ENCODE measurements around the gene C12orf57.
A peak's percentile ranks its signal among the peaks of the same experiment; 100 is the strongest.

Gene C12orf57

GRCh38 chr12:6953442-6954315, 9.9 kb downstream of the C12orf57 start:
- DNase-seq (ENCODE audit: low read depth) = peak; percentile 71

DNA sequence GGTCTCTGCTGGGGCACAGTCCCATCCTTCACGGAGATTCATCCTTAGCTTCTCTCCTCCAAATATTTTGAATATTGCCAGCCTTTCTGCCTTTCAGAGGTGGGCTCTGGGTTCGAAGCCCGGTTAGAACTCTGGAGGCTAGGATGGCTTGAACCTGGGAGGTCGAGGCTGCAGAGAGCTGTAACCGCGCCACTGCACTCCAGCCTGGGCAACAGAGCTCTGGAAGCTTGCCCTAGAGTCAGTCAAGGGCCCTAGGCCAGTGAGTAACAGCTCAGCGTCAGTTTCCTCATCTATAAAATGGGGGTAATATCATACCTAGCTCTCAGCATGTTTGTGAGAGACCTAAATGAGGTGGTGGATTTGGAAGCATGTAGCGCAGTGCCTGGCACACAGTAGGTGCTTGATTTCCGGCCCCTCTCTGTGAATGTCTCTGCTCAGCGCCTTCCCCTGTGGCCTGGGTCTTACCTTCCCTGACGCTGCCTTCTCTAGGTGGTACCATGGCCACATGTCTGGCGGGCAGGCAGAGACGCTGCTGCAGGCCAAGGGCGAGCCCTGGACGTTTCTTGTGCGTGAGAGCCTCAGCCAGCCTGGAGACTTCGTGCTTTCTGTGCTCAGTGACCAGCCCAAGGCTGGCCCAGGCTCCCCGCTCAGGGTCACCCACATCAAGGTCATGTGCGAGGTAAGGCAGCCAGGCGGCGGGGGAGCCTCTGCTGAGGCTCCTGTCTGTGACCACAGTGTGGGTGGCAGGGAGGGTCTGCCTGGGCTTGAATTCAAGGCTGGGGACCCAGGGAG, 10.7 kb downstream of the C12orf57 start:
- DNase-seq (ENCODE audit: low read depth) = no peak

GRCh38 chr12:6955108-6956020, 11.5 kb downstream of the C12orf57 start:
- DNase-seq (ENCODE audit: low read depth) = no peak

DNA sequence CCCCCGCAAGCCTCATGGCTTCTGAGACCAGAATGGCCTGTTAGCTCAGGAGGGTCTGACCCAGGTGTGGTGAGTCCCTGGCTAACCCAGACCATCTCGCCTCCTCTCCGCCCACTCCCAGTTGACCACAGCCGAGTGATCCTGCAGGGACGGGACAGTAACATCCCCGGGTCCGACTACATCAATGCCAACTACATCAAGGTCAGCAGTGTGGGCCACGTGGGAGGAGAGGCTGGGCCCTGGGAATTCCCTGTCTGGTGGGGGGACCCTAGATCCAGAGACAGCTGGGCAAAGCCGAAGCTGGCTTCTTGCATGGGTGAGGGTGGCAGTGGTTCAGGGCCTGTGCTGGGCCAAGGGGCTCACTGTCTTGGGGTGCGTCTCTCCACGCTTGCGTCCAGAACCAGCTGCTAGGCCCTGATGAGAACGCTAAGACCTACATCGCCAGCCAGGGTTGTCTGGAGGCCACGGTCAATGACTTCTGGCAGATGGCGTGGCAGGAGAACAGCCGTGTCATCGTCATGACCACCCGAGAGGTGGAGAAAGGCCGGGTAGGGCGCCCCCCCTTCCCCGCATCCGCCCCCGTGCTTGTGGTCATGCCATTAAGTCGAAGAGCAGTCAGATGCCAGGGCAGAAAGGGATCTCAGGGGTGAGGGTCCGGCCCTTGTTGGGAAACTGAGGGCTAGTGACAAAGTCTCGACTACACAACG, 12.4 kb downstream of the C12orf57 start:
- DNase-seq (ENCODE audit: low read depth) = no peak

GRCh38 chr12:6957151-6957701, 13.4 kb downstream of the C12orf57 start:
- no peak for DNase-seq (ENCODE audit: low read depth)

GRCh38 chr12:6957741-6958608, 14.2 kb downstream of the C12orf57 start:
- no peak for DNase-seq (ENCODE audit: low read depth)

DNA sequence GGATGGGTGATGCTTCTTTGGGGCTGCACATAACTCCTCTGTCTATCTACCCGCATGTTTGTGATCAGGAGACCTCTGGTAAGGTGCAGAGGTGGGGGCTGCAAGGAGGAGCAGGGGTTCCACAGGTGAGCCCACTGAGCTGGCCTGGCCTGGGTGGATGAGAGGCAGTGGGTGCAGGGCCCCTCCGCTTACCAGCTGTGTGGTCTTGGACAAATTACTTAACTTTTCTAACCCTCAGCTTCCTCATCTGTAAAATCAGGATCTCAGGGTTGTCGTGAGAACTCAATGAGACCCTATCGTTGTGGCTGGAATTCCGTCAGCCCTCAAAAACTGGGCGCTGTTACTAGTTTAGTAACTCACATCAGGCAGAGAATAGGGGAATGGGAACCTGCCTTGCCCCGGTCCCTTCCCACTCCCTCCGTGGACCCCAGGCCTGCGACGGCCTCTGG, 14.8 kb downstream of the C12orf57 start:
- no peak for DNase-seq (ENCODE audit: low read depth)

DNA sequence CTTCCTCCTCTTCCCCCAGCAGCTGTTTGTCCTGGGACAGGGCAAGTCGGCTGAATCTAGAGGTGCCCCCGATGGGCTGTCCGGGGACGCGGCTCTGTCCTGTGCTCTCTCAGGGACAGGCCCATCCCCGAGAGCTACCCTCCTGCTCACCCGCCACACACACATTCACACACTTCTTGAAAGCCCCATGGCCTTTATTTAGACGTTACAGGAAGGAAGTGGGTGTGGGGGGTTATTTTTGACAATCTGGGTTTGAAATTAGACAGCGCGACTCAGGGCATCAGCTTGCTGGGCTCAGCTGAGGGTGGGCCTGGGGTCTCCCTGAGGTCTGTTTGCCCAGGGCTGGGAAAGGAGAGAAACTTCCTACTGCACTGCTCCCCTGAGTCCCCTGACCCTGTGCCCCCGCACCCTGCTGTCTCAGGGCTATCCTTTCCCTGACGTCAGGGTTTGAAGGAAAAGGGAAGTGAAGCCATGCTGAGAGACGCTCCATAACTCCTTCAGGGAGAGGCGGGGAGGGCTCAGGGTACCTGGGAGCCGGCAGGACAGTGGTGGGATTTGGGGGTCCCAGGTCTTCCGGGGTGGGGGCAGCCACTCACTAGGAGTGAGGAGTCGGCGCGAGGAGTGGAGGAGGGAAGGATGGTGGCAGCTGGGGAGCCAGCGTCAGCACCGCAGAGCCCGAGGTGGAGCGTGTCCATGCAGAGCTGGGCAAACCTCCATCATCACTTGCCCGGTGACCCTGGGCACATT, 15.4 kb downstream of the C12orf57 start:
- peak; percentile 64 for DNase-seq (ENCODE audit: low read depth)

GRCh38 chr12:6959805-6960592, 16.2 kb downstream of the C12orf57 start:
- no peak for DNase-seq (ENCODE audit: low read depth)

DNA sequence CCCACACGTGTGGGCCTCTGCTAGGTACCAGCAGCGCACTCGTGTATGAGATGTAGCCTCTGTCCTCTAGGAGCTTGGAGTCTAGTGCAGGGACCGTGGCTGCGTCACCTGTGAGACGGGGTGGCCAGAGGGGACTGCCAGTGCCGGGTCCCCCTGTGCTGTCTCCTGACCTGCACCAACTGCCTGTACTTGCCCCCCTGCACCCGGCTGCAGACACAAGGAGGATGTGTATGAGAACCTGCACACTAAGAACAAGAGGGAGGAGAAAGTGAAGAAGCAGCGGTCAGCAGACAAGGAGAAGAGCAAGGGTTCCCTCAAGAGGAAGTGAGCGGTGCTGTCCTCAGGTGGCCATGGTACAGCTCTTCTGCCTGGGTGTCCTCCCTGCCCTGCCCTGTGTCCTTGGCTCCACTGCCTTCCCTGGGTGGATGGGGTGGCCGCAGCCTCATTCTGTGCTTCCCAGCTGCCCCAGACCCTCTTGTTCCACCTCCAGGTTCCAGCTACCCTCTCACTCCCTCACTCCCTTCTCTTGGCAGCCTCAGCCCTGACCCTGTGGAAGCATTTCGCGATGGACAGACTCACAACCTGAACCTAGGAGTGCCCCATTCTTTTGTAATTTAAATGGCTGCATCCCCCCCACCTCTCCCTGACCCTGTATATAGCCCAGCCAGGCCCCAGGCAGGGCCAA, 16.9 kb downstream of the C12orf57 start:
- DNase-seq (ENCODE audit: low read depth) = no peak

DNA sequence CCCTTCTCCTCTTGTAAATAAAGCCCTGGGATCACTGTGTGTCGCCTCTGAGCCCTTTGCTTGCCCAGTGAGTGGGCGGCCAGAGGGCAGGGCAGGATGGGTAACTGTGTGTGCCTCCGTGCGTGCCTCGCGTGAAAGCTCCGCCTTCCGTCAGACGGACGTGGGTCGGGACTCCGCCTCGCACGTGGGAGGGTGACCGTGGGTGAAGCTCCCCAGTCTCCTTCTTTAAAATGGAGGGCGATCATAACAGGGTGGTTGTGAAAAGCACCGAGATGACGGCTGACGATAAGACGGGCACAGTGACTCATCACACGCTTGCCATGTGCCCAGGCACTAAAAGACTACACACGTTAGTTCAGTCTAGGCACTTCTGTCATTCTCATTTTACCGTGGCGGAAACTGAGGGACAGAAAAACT, 17.5 kb downstream of the C12orf57 start:
- DNase-seq (ENCODE audit: low read depth) = peak; percentile 80

- DNase-seq (ENCODE audit: low read depth) = no peak
These were observed 18.0 kb downstream of the C12orf57 start for GRCh38 chr12:6961695-6962284.

GRCh38 chr12:6962285-6963015, 18.6 kb downstream of the C12orf57 start:
- DNase-seq (ENCODE audit: low read depth) = no peak

DNA sequence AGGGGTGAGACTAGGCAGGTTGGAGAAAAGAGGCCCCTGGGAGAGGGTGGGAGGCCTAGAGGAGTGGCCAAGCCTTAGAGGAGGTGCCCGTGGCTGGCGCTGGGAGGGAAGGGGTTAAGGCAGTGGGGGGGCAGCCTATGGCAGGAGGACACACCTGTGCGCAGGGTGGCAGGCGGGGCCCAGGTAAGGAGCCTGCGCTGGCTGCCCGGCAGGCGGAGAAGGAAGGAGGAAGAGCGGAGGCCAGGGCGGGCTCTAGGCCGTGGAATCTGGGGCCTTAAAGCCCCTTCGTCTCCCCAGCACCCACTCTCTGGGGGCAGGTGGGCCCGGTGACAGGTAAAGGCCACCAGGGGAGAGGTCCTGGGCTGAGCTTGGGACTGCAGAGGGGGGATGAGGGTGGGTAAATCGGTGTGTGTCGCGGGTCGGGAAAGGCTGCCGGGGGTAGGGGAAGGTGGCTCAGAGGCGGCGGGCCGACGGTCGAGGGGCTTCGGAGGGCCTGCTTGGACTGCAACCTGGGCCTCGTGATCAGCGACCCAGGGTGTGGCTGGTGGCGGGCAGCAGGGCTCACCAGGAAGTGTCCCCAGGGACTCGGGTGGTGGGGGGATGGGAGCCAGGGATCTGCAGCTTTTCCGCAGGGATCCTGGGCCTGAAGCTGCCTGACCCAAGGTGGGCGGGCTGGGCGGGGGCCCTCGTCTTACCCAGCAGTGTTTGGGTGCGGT, 19.4 kb downstream of the C12orf57 start:
- DNase-seq (ENCODE audit: low read depth) = no peak

GRCh38 chr12:6963791-6964413, 20.1 kb downstream of the C12orf57 start:
- DNase-seq (ENCODE audit: low read depth) = no peak

DNA sequence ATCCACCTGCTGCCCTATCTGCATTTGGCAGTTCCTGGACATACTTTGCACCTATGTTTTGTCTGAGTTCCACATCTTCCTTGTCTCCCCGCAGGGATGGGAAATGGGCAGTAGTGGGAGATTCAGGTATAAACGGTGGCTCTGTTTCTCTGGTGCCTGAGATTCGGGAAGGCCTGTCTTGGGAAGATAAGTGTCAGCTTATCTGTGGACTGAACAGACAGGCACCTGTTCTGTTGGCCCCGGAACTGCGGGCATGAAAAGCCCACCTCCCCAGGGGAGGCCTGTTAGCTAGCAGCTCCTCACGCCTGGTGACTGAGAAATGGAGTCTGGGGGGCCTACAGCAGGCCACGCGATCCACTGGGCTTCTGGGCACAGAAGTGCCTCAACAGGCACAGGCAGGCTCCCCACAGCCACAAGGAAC, 20.8 kb downstream of the C12orf57 start:
- no peak for DNase-seq (ENCODE audit: low read depth)
